Fibroblast of lung (primary cell): ENCODE measurements around the gene INSIG2. TPM values are rescaled to one million over a fixed set of nuclear protein-coding genes. Genes with fewer than 3 reads are reported as not detected.

Source experiments
- DNase-seq, 2 donors: peaks; one replicate each; pipeline versions ENCODE4 v3.0.0 to v3.0.0-alpha.2; 2010; ENCODE audit warnings: low read depth in 2 of 2
- H2AFZ ChIP-seq: 2 replicates; pipeline ENCODE4 v1.5.1; 2012; ENCODE audit warnings: low read length, control low read depth, inconsistent platforms
- H3K27ac ChIP-seq: 2 replicates; pipeline ENCODE4 v1.5.1; 2011; ENCODE audit warnings: low read length, control low read depth; ENCODE audit not compliant: insufficient read depth
- H3K27me3 ChIP-seq: 2 replicates; pipeline ENCODE4 v1.5.1; 2011; ENCODE audit warnings: mild to moderate bottlenecking, low read length; ENCODE audit not compliant: control insufficient read depth, insufficient read depth
- H3K36me3 ChIP-seq: 2 replicates; pipeline ENCODE4 v1.5.1; 2011; ENCODE audit warnings: low read length; ENCODE audit not compliant: control insufficient read depth, insufficient read depth
- H3K4me1 ChIP-seq: 2 replicates; pipeline ENCODE4 v1.5.1; 2011; ENCODE audit warnings: low read length; ENCODE audit not compliant: control insufficient read depth, insufficient read depth; ENCODE audit errors: extremely low read depth
- H3K4me2 ChIP-seq: 2 replicates; pipeline ENCODE4 v1.5.1; 2011; ENCODE audit warnings: low read length, control low read depth; ENCODE audit not compliant: insufficient read depth; ENCODE audit errors: extremely low read depth
- H3K4me3 ChIP-seq, 4 experiments: fragments of 200-600 bp in 1 of 4; sonication (generic) in 1 of 4; replicated peaks in 1 of 4; 2 replicates each; pipeline ENCODE4 v1.5.1; 2011 to 2016; ENCODE audit warnings: low read length in 4 of 4, low read depth in 3 of 4, mild to moderate bottlenecking in 3 of 4, control low read depth in 2 of 4, inconsistent platforms in 1 of 4, mixed read lengths in 1 of 4; ENCODE audit not compliant: insufficient read depth in 1 of 4; ENCODE audit errors: control extremely low read depth in 1 of 4
- H3K79me2 ChIP-seq: 2 replicates; pipeline ENCODE4 v1.5.1; 2012; ENCODE audit warnings: mild to moderate bottlenecking, low read length, inconsistent platforms; ENCODE audit not compliant: control insufficient read depth, insufficient read depth
- H3K9ac ChIP-seq: 2 replicates; pipeline ENCODE4 v1.5.1; 2011; ENCODE audit warnings: mild to moderate bottlenecking, low read length, control low read depth; ENCODE audit not compliant: insufficient read depth
- H3K9me3 ChIP-seq: 2 replicates; pipeline ENCODE4 v1.5.1; 2012; ENCODE audit warnings: low read depth, low read length; ENCODE audit not compliant: control insufficient read depth, insufficient read depth
- H4K20me1 ChIP-seq: 2 replicates; pipeline ENCODE4 v1.5.1; 2011; ENCODE audit warnings: low read length; ENCODE audit not compliant: control insufficient read depth, insufficient read depth; ENCODE audit errors: extremely low read depth
- CTCF ChIP-seq, 2 donors: IDR thresholded peaks in 1 of 2; conservative IDR thresholded peaks in 1 of 2; 1 replicate in 1 of 2; 2 replicates in 1 of 2; pipeline ENCODE4 v1.5.1; 2011 to 2012; ENCODE audit warnings: low read length in 2 of 2, control low read depth in 1 of 2, inconsistent platforms in 1 of 2, low read depth in 1 of 2, mild to moderate bottlenecking in 1 of 2
- EZH2 ChIP-seq: IDR thresholded peaks from 2 replicates; pipeline ENCODE4 v1.5.1; 2012; ENCODE audit warnings: low read length, control low read depth, mild to moderate bottlenecking; ENCODE audit errors: missing control alignments
- polyA plus RNA-seq, 2 donors: library from polyadenylated mRNA; depleted of rRNA in 1 of 2; stranded (reverse) in 1 of 2; unstranded in 1 of 2; fragments of >200 nt; gene quantifications; 2 replicates each; pipeline ENCODE4 v1.2.1, GENCODE V29; 2011 to 2012; ENCODE audit warnings: missing spikeins in 1 of 2
- total RNA-seq: library from RNA; depleted of rRNA; stranded (reverse); fragments of >200 nt; gene quantifications from 2 replicates; pipeline ENCODE4 v1.2.1, GENCODE V29; 2014

Gene INSIG2
- total and polyA plus RNA-seq, 2 donors (not counting 1 experiment from before 2014, with no cell fraction given) = 9.9 to 31.1 TPM

GRCh38 chr2:118154176-118154575 is 65.9 kb downstream of the INSIG2 start:
- Histone ChIP-seq H3K9ac (no peak overlapping the region), H3K9me3 (no peaks in the 10 kb centered on the region), H3K4me2 (no peak overlapping the region), H3K4me1 (no peaks in the 10 kb centered on the region), H4K20me1 (no peaks in the 10 kb centered on the region), H2AFZ (no peak overlapping the region), H3K4me3 (no peak overlapping the region), H3K36me3 (no peaks in the 10 kb centered on the region), H3K27me3 (no peaks in the 10 kb centered on the region), H3K79me2 (no peaks in the 10 kb centered on the region), H3K27ac (no peak overlapping the region)
- DNase-seq = no peak
- TF ChIP-seq EZH2 (no peak), CTCF (conservative IDR thresholded peaks at IDR 0.05 in 1 of 2, IDR thresholded peaks at IDR 0.05 in 1 of 2; ENCODE audit: low read depth in 1 of 2, low read length in 2 of 2) (no peak)

Other genes with a start within 250 kb of the INSIG2 start
- gene CCDC93, start 74.4 kb upstream of the INSIG2 start, total RNA-seq = 24.4 and 32.0 TPM in 2 replicates
- gene CCDC93, start 74.4 kb upstream of the INSIG2 start, polyA plus RNA-seq = 13.2 and 15.1 TPM in 2 replicates